ENCODE measurements around the gene BCL7A.

BCL7A gene

DNA sequence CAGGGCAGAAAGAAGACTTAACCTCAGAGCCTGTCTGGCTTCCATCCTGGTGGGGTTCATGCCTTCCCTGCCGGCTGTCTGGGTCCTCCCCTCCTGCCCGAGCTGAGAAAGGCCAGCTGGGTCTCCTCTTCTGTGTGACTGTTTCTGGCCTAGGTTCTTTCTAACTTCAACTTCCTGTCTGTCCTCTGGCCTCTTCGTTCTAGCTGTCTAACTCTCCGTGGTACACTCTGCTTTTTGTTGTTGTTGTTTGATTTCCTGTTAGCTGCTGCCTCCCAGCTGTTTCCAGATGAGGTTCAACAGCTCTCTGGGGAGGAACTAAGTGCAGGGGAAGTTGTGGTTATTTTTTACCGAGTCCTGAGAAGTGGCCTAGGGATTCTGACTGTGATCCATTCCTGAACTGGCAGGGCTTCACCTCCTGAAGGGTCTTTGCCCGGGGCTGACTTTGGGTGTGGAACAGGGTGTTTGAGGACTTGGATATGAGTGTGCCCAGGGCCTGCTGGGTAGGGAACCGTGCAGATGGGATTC, 60.1 kb downstream of the BCL7A start:
- peak overlapping the region; percentile 86 for H3K4me3 ChIP-seq (ENCODE audit: control insufficient read depth, low read depth, low read length)
- peak; percentile 82 for DNase-seq (ENCODE audit: low read depth)
- TF ChIP-seq, protein P1, sequence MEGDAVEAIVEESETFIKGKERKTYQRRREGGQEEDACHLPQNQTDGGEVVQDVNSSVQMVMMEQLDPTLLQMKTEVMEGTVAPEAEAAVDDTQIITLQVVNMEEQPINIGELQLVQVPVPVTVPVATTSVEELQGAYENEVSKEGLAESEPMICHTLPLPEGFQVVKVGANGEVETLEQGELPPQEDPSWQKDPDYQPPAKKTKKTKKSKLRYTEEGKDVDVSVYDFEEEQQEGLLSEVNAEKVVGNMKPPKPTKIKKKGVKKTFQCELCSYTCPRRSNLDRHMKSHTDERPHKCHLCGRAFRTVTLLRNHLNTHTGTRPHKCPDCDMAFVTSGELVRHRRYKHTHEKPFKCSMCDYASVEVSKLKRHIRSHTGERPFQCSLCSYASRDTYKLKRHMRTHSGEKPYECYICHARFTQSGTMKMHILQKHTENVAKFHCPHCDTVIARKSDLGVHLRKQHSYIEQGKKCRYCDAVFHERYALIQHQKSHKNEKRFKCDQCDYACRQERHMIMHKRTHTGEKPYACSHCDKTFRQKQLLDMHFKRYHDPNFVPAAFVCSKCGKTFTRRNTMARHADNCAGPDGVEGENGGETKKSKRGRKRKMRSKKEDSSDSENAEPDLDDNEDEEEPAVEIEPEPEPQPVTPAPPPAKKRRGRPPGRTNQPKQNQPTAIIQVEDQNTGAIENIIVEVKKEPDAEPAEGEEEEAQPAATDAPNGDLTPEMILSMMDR (conservative IDR thresholded peaks at IDR 0.05; ENCODE audit: control insufficient read depth, insufficient read depth, low read depth, low read length), result no peak

DNA sequence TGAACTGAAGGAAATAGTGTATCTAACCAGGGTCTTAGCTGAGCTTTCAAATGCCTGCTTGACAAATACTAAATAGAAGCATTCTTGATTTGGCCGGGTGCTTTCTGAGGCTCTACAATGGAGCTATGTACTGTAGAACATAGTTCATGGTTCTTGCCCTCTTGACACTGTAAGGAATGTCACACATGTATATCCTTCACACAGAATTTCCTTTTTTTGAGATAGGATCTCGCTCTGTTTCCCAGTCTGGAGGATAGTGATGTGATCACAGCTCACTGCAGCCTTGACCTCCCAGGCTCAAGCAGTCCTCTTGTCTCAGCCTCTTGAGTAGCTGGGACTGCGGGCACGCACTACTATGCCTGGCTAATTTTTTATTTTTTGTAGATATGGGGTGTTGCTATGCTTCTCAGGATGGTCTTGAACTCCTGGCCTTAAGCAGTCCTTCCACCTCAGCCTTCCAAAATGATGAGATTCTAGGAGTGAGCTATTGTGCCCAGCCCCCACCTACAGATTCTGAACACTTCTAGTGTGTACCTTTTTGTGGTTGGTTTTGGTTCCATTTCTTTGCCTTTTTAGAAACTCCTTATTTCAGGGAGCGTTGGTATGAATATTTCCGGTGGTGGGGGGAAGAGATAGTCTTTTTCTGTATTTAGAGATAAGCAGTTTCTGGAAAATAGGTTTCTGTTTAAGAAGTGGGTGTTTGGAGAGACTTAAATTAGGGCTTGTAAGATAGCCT, 61.1 kb downstream of the BCL7A start:
- DNase-seq (ENCODE audit: low read depth), result no peak
- no peak overlapping the region for H3K4me3 ChIP-seq (ENCODE audit: control insufficient read depth, low read depth, low read length)
- TF ChIP-seq, protein P1 (conservative IDR thresholded peaks at IDR 0.05; ENCODE audit: control insufficient read depth, insufficient read depth, low read depth, low read length), result no peak

DNA sequence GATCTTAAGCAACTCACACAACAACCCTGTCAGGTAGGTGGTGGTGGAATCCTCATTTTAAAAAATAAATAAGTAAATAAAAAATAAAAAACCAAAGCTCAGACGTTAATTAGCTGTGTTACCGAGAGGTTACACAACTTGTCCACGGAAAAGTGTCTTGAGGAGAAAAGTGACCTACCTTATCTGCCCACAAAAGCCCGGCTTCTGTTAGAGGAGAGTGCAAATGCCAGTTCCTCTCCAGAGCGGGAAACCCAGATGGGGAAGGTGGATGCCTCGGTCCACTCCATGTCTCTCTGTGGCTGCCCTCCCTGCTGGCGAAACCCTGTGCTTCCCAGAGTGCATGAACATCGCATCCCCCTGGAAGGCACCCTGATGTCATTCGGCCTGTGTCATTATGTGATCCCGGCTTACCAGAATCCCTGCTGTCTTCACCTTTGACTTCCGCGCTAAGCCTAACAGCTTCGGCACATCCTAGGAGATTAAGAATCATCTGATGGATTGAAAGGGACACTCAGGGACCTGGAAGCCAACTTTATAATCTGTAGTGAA, 63.2 kb downstream of the BCL7A start:
- DNase-seq (ENCODE audit: low read depth), result no peak
- TF ChIP-seq, protein P1 (conservative IDR thresholded peaks at IDR 0.05; ENCODE audit: control insufficient read depth, insufficient read depth, low read depth, low read length), result no peak
- no peak overlapping the region for H3K4me3 ChIP-seq (ENCODE audit: control insufficient read depth, low read depth, low read length)

DNA sequence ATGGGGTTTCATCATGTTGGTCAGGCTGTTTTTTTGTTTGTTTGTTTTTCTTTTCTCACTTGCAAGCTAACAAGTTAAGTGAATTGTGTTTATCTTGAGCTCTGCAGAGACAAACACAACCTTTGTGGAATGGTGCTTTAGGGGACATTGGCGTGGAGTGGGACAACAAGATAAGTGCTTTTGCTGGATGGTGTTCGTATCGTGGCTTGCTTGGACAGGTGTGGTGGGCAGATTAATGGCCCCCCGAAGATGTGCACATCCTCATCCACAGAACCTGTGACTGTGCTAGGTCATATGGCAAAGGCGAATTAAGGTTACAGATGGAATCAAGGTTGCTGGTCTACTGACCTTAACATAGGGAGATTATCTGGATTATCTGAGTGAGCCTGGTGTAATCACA, 63.9 kb downstream of the BCL7A start:
- TF ChIP-seq, protein P1 (conservative IDR thresholded peaks at IDR 0.05; ENCODE audit: control insufficient read depth, insufficient read depth, low read depth, low read length), result no peak
- no peak for DNase-seq (ENCODE audit: low read depth)
- no peak overlapping the region for H3K4me3 ChIP-seq (ENCODE audit: control insufficient read depth, low read depth, low read length)

DNA sequence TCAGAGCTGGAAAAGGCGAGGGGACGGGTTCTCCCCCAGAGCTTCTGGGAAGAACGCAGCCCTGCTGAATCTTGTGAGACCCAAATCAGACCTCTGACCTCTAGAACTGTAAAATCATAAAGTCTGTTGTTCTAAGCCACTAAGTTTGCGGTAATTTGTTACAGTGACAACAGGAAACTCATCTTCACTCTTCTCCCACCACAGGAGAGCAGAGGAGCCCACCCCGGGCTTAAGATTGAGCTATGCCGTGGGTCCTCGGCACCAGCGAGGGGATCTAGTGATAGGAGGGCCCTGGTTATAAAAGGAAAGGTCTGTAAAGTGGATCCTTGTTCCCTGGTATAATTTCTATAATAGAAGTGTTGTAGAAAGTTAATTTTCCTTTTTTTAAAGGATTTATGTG, 64.4 kb downstream of the BCL7A start:
- H3K4me3 ChIP-seq (ENCODE audit: control insufficient read depth, low read depth, low read length), result no peak overlapping the region
- TF ChIP-seq, protein P1 (conservative IDR thresholded peaks at IDR 0.05; ENCODE audit: control insufficient read depth, insufficient read depth, low read depth, low read length), result no peak
- DNase-seq (ENCODE audit: low read depth), result no peak

DNA sequence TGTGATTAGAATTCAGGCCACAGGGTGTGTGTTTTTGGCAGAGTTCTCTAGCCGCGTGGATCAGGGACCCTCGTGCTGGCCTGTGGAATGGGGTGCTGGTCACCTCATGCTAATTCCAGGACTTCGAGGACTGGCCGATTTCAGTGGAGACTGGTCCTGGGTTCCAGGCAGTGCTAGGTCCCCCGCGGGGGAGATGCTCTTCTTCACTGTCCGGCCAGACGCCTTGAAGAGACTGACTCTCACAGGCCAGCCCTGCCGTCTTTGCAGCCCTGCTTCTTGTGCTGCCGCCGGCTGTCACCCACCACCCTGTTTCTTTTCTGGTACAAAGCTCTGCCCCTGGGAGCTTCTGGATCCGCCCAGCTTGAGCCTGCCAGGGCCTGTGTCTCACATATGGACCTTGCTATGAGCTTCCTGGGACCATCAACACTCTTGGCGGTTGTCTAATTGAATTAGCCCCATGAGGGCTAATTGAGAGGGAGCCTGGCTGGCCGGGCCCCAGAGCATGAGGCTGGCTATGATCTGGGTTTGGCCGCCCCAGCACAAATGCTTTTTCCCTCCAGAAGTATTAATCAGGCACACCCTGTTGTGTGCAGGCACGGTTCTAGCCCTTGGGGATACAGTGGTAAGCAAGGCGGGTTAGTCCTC, 65.1 kb downstream of the BCL7A start:
- TF ChIP-seq, protein P1 (conservative IDR thresholded peaks at IDR 0.05; ENCODE audit: control insufficient read depth, insufficient read depth, low read depth, low read length), result no peak
- DNase-seq (ENCODE audit: low read depth), result no peak
- H3K4me3 ChIP-seq (ENCODE audit: control insufficient read depth, low read depth, low read length), result no peak overlapping the region

Measured in fibroblast of mammary gland (primary cell).